Measurements from ENCODE around the gene LMTK3. TPM values are rescaled to one million over a fixed set of nuclear protein-coding genes. Genes with fewer than 3 reads are reported as not detected.

Gene LMTK3
- total and polyA plus RNA-seq, 12 donors = 0.06 to 15.1 (median 2.2) TPM

GRCh38 chr19:48537541-48537940, 25.9 kb upstream of the LMTK3 start:
- H3K36me3 ChIP-seq (replicated peaks in 1 of 2) = no peaks in the 10 kb centered on the region
- H3K27me3 ChIP-seq = no peaks in the 10 kb centered on the region
- H3K4me1 ChIP-seq (replicated peaks in 1 of 2) = no peaks in the 10 kb centered on the region
- no peak overlapping the region for H3K27ac ChIP-seq
- TF ChIP-seq, protein P1, sequence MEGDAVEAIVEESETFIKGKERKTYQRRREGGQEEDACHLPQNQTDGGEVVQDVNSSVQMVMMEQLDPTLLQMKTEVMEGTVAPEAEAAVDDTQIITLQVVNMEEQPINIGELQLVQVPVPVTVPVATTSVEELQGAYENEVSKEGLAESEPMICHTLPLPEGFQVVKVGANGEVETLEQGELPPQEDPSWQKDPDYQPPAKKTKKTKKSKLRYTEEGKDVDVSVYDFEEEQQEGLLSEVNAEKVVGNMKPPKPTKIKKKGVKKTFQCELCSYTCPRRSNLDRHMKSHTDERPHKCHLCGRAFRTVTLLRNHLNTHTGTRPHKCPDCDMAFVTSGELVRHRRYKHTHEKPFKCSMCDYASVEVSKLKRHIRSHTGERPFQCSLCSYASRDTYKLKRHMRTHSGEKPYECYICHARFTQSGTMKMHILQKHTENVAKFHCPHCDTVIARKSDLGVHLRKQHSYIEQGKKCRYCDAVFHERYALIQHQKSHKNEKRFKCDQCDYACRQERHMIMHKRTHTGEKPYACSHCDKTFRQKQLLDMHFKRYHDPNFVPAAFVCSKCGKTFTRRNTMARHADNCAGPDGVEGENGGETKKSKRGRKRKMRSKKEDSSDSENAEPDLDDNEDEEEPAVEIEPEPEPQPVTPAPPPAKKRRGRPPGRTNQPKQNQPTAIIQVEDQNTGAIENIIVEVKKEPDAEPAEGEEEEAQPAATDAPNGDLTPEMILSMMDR (IDR thresholded peaks at IDR 0.05) = no peak
- TF ChIP-seq POLR2A (IDR thresholded peaks at IDR 0.05) = no peak
- H3K4me3 ChIP-seq = no peak overlapping the region
- 82 to 87% (median 84%) methylated on average over 7 of the region's 7 CpGs for WGBS, 4 donors
- intact Hi-C loops (cut with DNase I) = no loop called here
- no peak for DNase-seq
- no peaks in the 10 kb centered on the region for H3K9me3 ChIP-seq (replicated peaks in 1 of 3)

DNA sequence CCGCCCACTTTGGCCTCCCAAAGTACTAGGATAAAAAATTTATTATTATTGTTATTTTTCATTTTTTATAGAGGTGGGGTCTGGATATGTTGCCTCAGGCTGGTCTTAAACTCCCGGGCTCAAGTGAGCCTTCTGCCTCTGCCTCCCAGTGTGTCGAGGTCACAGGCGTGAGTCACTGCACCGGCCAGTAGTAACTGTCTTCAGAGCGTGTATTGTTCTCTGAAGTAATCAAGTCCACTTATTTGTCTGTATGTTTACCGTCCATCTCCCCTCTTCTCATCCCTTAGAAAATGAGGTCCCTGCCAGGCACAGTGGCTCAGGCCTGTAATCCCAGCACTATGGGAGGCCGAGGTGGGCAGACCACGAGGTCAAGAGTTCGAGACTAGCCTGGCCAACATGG, 22.1 kb upstream of the LMTK3 start:
- DNase-seq = peak in 4 of 7 donors; percentile 58 to 77 (median 62)
- intact Hi-C loops (cut with DNase I) = no loop called here
- H3K27me3 ChIP-seq = no peaks in the 10 kb centered on the region
- no peak overlapping the region for H3K4me3 ChIP-seq
- TF ChIP-seq, protein P1 (IDR thresholded peaks at IDR 0.05) = no peak
- no peaks in the 10 kb centered on the region for H3K36me3 ChIP-seq (replicated peaks in 1 of 2)
- H3K4me1 ChIP-seq (replicated peaks in 1 of 2) = no peaks in the 10 kb centered on the region
- H3K27ac ChIP-seq = no peak overlapping the region
- 50 to 57% (median 54%) methylated on average over 10 of the region's 10 CpGs for WGBS, 4 donors
- H3K9me3 ChIP-seq (replicated peaks in 1 of 3) = no peaks in the 10 kb centered on the region

GRCh38 chr19:48530770-48531169, 19.1 kb upstream of the LMTK3 start:
- no peaks in the 10 kb centered on the region for H3K27me3 ChIP-seq
- no peak for DNase-seq
- no peak for TF ChIP-seq POLR2A (IDR thresholded peaks at IDR 0.05)
- TF ChIP-seq, protein P1 (IDR thresholded peaks at IDR 0.05) = no peak
- no peak overlapping the region for H3K4me3 ChIP-seq
- peaks cover 0 to 12% (median 0%) of the 10 kb centered on the region in 3 donors for H3K9me3 ChIP-seq (replicated peaks in 1 of 3)
- no peaks in the 10 kb centered on the region for H3K4me1 ChIP-seq (replicated peaks in 1 of 2)
- 78 to 86% (median 82%) methylated on average over 6 of the region's 6 CpGs for WGBS, 4 donors
- intact Hi-C loops (cut with DNase I) = no loop called here
- no peaks in the 10 kb centered on the region for H3K36me3 ChIP-seq (replicated peaks in 1 of 2)
- no peak overlapping the region for H3K27ac ChIP-seq

GRCh38 chr19:48530066-48530720, 18.6 kb upstream of the LMTK3 start:
- no peaks in the 10 kb centered on the region for H3K36me3 ChIP-seq (replicated peaks in 1 of 2)
- intact Hi-C loops (cut with DNase I) = no loop called here
- no peaks in the 10 kb centered on the region for H3K27me3 ChIP-seq
- H3K4me1 ChIP-seq (replicated peaks in 1 of 2) = no peaks in the 10 kb centered on the region
- H3K4me3 ChIP-seq = no peak overlapping the region
- TF ChIP-seq POLR2A (IDR thresholded peaks at IDR 0.05) = no peak
- TF ChIP-seq, protein P1 (IDR thresholded peaks at IDR 0.05) = no peak
- H3K9me3 ChIP-seq (replicated peaks in 1 of 3) = peaks cover 0 to 12% (median 0%) of the 10 kb centered on the region in 3 donors
- WGBS, 4 donors = 65 to 72% (median 67%) methylated on average over 20 of the region's 20 CpGs
- H3K27ac ChIP-seq = no peak overlapping the region
- no peak for DNase-seq
